ENCODE measurements around the gene EFCAB12. TPM values are rescaled to one million over a fixed set of nuclear protein-coding genes. Genes with fewer than 3 reads are reported as not detected.

EFCAB12 gene
- total and polyA plus RNA-seq, 2 donors from 2014 or later: 1.2 to 3.5 TPM

- DNase-seq: no peak
- no peak for FAIRE-seq
- Histone ChIP-seq H3K9ac (ENCODE audit: low read length in 3 of 3) (no peak overlapping the region), H3K9me3 (ENCODE audit: control insufficient read depth in 2 of 3, insufficient read depth in 1 of 3, low read length in 3 of 3) (no peaks in the 10 kb centered on the region), H3K4me3 (ENCODE audit: low read length in 3 of 3) (no peak overlapping the region), H3K27me3 (ENCODE audit: control insufficient read depth, insufficient read depth, low read length) (no peaks in the 10 kb centered on the region), H3K36me3 (ENCODE audit: control insufficient read depth in 2 of 3, insufficient read depth in 3 of 3, low read length in 3 of 3) (no peaks in the 10 kb centered on the region), H3K4me1 (ENCODE audit: control insufficient read depth in 2 of 3, insufficient read depth in 2 of 3, low read depth in 1 of 3, low read length in 3 of 3) (peaks cover 0 to 5% (median 2%) of the 10 kb centered on the region in 3 donors), H3K27ac (ENCODE audit: low read depth in 2 of 2, low read length in 2 of 2) (no peak overlapping the region)
- intact Hi-C loops (cut with DNase I): no loop called here
- TF ChIP-seq, protein P1, sequence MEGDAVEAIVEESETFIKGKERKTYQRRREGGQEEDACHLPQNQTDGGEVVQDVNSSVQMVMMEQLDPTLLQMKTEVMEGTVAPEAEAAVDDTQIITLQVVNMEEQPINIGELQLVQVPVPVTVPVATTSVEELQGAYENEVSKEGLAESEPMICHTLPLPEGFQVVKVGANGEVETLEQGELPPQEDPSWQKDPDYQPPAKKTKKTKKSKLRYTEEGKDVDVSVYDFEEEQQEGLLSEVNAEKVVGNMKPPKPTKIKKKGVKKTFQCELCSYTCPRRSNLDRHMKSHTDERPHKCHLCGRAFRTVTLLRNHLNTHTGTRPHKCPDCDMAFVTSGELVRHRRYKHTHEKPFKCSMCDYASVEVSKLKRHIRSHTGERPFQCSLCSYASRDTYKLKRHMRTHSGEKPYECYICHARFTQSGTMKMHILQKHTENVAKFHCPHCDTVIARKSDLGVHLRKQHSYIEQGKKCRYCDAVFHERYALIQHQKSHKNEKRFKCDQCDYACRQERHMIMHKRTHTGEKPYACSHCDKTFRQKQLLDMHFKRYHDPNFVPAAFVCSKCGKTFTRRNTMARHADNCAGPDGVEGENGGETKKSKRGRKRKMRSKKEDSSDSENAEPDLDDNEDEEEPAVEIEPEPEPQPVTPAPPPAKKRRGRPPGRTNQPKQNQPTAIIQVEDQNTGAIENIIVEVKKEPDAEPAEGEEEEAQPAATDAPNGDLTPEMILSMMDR (IDR thresholded peaks at IDR 0.05; ENCODE audit: borderline replicate concordance, extremely low read depth, insufficient read depth): no peak
Measured at GRCh38 chr3:129378949-129379348, 49.5 kb downstream of the EFCAB12 start.

GRCh38 chr3:129377615-129378014, 50.8 kb downstream of the EFCAB12 start:
- DNase-seq (no peak), FAIRE-seq (no peak)
- Histone ChIP-seq H3K27me3 (ENCODE audit: control insufficient read depth, insufficient read depth, low read length) (no peaks in the 10 kb centered on the region), H3K36me3 (ENCODE audit: control insufficient read depth in 2 of 3, insufficient read depth in 3 of 3, low read length in 3 of 3) (no peaks in the 10 kb centered on the region), H3K27ac (ENCODE audit: low read depth in 2 of 2, low read length in 2 of 2) (no peak overlapping the region), H3K9ac (ENCODE audit: low read length in 3 of 3) (no peak overlapping the region), H3K4me1 (ENCODE audit: control insufficient read depth in 2 of 3, insufficient read depth in 2 of 3, low read depth in 1 of 3, low read length in 3 of 3) (peaks cover 0 to 5% (median 2%) of the 10 kb centered on the region in 3 donors), H3K9me3 (ENCODE audit: control insufficient read depth in 2 of 3, insufficient read depth in 1 of 3, low read length in 3 of 3) (no peaks in the 10 kb centered on the region), H3K4me3 (ENCODE audit: low read length in 3 of 3) (no peak overlapping the region)
- intact Hi-C loops (cut with DNase I): no loop called here
- TF ChIP-seq, protein P1 (IDR thresholded peaks at IDR 0.05; ENCODE audit: borderline replicate concordance, extremely low read depth, insufficient read depth): no peak

DNA sequence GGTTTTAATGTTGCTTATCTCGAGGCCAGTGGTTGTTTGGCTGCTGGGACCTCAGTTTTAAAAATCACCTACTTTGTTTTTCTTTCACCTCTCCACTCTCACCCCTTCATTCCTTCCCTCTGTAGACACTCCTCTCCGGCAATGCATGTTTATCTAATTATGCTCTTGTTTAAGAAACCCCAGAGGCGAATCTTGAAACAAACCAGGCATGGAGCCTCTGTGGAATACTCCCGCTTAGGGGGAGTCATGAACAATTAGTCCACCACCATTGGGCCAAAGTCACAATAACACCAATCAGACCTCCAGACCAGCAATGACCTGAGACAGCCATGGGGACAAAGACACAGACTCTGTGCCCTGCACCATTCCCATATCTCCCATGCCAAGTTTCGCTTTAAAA, 53.3 kb downstream of the EFCAB12 start:
- TF ChIP-seq, protein P1 (IDR thresholded peaks at IDR 0.05; ENCODE audit: borderline replicate concordance, extremely low read depth, insufficient read depth): no peak
- no peak for FAIRE-seq
- H3K27ac ChIP-seq (ENCODE audit: low read depth in 2 of 2, low read length in 2 of 2): no peak overlapping the region
- peaks cover 0 to 2% (median 0%) of the 10 kb centered on the region in 3 donors for H3K9me3 ChIP-seq (ENCODE audit: control insufficient read depth in 2 of 3, insufficient read depth in 1 of 3, low read length in 3 of 3)
- intact Hi-C loops (cut with DNase I): no loop called here
- no peak overlapping the region for H3K9ac ChIP-seq (ENCODE audit: low read length in 3 of 3)
- no peaks in the 10 kb centered on the region for H3K27me3 ChIP-seq (ENCODE audit: control insufficient read depth, insufficient read depth, low read length)
- no peak for DNase-seq
- H3K4me1 ChIP-seq (ENCODE audit: control insufficient read depth in 2 of 3, insufficient read depth in 2 of 3, low read depth in 1 of 3, low read length in 3 of 3): peaks cover 0 to 5% (median 2%) of the 10 kb centered on the region in 3 donors
- no peak overlapping the region for H3K4me3 ChIP-seq (ENCODE audit: low read length in 3 of 3)
- H3K36me3 ChIP-seq (ENCODE audit: control insufficient read depth in 2 of 3, insufficient read depth in 3 of 3, low read length in 3 of 3): peaks cover 0 to 2% (median 0%) of the 10 kb centered on the region in 3 donors

Measured in kidney (tissue), 14 donors.